SK-N-SH treated with all-trans-retinoic acid at 6 μM for 48 hours (cell line): Measurements from ENCODE around the gene SPTSSB.

Experiments used
- ATAC-seq: fragments of 200-7000 bp; cut with Tn5 transposase; 3 replicates; pipeline ENCODE4 v1.9.1; 2020; ENCODE audit warnings: mild to moderate bottlenecking, moderate library complexity
- ARNTL ChIP-seq: fragments of 450-650 bp; formaldehyde crosslinking; IDR thresholded peaks from 2 replicates; pipeline ENCODE4 v1.5.0; 2020; ENCODE audit warnings: low read depth, mild to moderate bottlenecking, moderate library complexity, borderline replicate concordance
- CSDC2 ChIP-seq: fragments of 250-450 bp; sonication (Bioruptor Pico); IDR thresholded peaks from 2 replicates; pipeline ENCODE4 v1.5.0; 2020; ENCODE audit warnings: mild to moderate bottlenecking, moderate library complexity
- ESRRG ChIP-seq: fragments of 250-450 bp; sonication (Bioruptor Pico); IDR thresholded peaks from 2 replicates; pipeline ENCODE4 v1.6.1; 2021; ENCODE audit warnings: mild to moderate bottlenecking
- GLIS3 ChIP-seq: fragments of 250-450 bp; sonication (Bioruptor Pico); IDR thresholded peaks from 2 replicates; pipeline ENCODE4 v1.5.0; 2020; ENCODE audit warnings: mild to moderate bottlenecking, moderate library complexity
- ISL1 ChIP-seq: fragments of 250-450 bp; sonication (Bioruptor Pico); IDR thresholded peaks from 2 replicates; pipeline ENCODE4 v2.1.2; 2022; ENCODE audit warnings: mild to moderate bottlenecking, moderate library complexity
- OSR1 ChIP-seq: fragments of 250-450 bp; sonication (Bioruptor Pico); IDR thresholded peaks from 2 replicates; pipeline ENCODE4 v1.8.0; 2022; ENCODE audit warnings: moderate library complexity, mild to moderate bottlenecking, inconsistent platforms
- RARB ChIP-seq: fragments of 250-450 bp; sonication (Bioruptor Pico); IDR thresholded peaks from 2 replicates; pipeline ENCODE4 v1.8.0; 2021; ENCODE audit warnings: mild to moderate bottlenecking, moderate library complexity
- SNAI2 ChIP-seq: fragments of 250-450 bp; sonication (Bioruptor Pico); IDR thresholded peaks from 2 replicates; pipeline ENCODE4 v1.5.0; 2020; ENCODE audit warnings: mild to moderate bottlenecking, moderate library complexity
- TCF4 ChIP-seq: fragments of 250-450 bp; sonication (Bioruptor Pico); IDR thresholded peaks from 2 replicates; pipeline ENCODE4 v1.8.0; 2021; ENCODE audit warnings: mild to moderate bottlenecking, moderate library complexity, borderline replicate concordance
- TOX ChIP-seq: fragments of 250-450 bp; sonication (Bioruptor Pico); IDR thresholded peaks from 2 replicates; pipeline ENCODE4 v1.8.0; 2021; ENCODE audit warnings: mild to moderate bottlenecking, moderate library complexity, borderline replicate concordance
- ZC3H10 ChIP-seq: fragments of 250-450 bp; sonication (Bioruptor Pico); IDR thresholded peaks from 2 replicates; pipeline ENCODE4 v1.5.1; 2021; ENCODE audit warnings: mild to moderate bottlenecking, moderate library complexity
- ZFP3 ChIP-seq: fragments of 250-450 bp; sonication (Bioruptor Pico); IDR thresholded peaks from 2 replicates; pipeline ENCODE4 v1.5.0; 2020; ENCODE audit warnings: mild to moderate bottlenecking, moderate library complexity
- ZFP30 ChIP-seq: fragments of 450-650 bp; formaldehyde crosslinking; IDR thresholded peaks from 2 replicates; pipeline ENCODE4 v1.5.0; 2022; ENCODE audit warnings: mild to moderate bottlenecking, moderate library complexity
- ZNF565 ChIP-seq: fragments of 450-650 bp; formaldehyde crosslinking; conservative IDR thresholded peaks from 2 replicates; pipeline ENCODE4 v1.5.0; 2020; ENCODE audit warnings: low read depth, mild to moderate bottlenecking, moderate library complexity
- ZNF70 ChIP-seq: fragments of 450-650 bp; formaldehyde crosslinking; IDR thresholded peaks from 2 replicates; pipeline ENCODE4 v1.5.0; 2020; ENCODE audit warnings: mild to moderate bottlenecking, moderate library complexity
- ZNF8 ChIP-seq: fragments of 450-650 bp; formaldehyde crosslinking; IDR thresholded peaks from 2 replicates; pipeline ENCODE4 v1.5.0; 2020; ENCODE audit warnings: mild to moderate bottlenecking, moderate library complexity
- TF ChIP-seq, protein P1 (sequence below): fragments of 250-450 bp; sonication (Bioruptor Pico); IDR thresholded peaks from 2 replicates; pipeline ENCODE4 v1.5.1; 2020; ENCODE audit warnings: low read depth, mild to moderate bottlenecking, moderate library complexity
- TF ChIP-seq, protein P2 (sequence below): fragments of 250-450 bp; sonication (Bioruptor Pico); IDR thresholded peaks from 2 replicates; pipeline ENCODE4 v1.8.0; 2021; ENCODE audit warnings: low read depth, mild to moderate bottlenecking, moderate library complexity, borderline replicate concordance
- TF ChIP-seq, protein P3 (sequence below): fragments of 250-450 bp; sonication (Bioruptor Pico); IDR thresholded peaks from 2 replicates; pipeline ENCODE4 v1.8.0; 2020; ENCODE audit warnings: mild to moderate bottlenecking, moderate library complexity, borderline replicate concordance
- TF ChIP-seq, protein P4 (sequence below): fragments of 250-450 bp; sonication (Bioruptor Pico); IDR thresholded peaks from 2 replicates; pipeline ENCODE4 v1.5.0; 2020; ENCODE audit warnings: mild to moderate bottlenecking, moderate library complexity
- TF ChIP-seq, protein P5 (sequence below): fragments of 250-450 bp; sonication (Bioruptor Pico); IDR thresholded peaks from 2 replicates; pipeline ENCODE4 v1.5.1; 2021; ENCODE audit warnings: mild to moderate bottlenecking, moderate library complexity

Gene SPTSSB

DNA sequence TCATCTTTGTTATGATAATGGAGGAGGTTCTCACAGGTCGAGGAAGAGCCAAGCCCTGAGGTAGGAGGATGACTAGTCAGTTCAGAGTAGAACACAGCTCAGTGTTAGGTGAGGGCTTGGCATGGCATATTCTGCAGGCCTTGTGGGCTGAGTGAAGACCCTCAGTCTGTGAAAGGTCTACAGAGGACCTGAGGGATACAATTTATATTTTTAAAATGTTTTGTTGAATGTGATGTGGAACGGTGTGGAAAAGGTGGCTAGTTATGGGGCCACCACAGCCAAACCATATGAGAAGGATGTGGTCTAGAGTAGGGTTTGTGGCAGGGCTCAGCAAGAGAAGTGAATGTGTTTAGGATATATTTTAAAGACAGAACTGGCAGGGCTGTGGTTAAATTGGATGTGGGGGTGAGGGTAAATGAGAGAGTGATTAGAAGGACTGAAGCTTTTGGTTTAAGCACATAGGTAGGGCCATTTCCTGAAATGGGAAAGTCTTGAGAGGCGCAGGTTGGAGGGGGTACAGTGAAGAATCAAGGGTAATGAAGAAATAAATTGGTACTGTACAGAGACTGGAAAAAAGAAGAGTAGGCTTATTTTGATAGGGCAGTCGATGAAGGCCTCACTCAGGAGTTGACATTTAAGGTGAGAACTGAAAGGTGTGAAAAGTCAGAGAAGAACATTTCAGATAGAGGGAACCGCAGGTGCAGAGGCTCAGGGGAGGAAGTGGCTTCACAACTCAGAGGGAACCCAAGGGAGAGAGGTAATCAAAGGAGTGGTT is 60.5 kb downstream of the SPTSSB start (continued):
- TF ChIP-seq ZFP3 (CRISPR knock-in tag) = no peak
- no peak for TF ChIP-seq ZNF565 (CRISPR knock-in tag)
- no peak for TF ChIP-seq OSR1 (CRISPR knock-in tag)
- TF ChIP-seq GLIS3 (CRISPR knock-in tag) = no peak
- TF ChIP-seq SNAI2 = no peak

DNA sequence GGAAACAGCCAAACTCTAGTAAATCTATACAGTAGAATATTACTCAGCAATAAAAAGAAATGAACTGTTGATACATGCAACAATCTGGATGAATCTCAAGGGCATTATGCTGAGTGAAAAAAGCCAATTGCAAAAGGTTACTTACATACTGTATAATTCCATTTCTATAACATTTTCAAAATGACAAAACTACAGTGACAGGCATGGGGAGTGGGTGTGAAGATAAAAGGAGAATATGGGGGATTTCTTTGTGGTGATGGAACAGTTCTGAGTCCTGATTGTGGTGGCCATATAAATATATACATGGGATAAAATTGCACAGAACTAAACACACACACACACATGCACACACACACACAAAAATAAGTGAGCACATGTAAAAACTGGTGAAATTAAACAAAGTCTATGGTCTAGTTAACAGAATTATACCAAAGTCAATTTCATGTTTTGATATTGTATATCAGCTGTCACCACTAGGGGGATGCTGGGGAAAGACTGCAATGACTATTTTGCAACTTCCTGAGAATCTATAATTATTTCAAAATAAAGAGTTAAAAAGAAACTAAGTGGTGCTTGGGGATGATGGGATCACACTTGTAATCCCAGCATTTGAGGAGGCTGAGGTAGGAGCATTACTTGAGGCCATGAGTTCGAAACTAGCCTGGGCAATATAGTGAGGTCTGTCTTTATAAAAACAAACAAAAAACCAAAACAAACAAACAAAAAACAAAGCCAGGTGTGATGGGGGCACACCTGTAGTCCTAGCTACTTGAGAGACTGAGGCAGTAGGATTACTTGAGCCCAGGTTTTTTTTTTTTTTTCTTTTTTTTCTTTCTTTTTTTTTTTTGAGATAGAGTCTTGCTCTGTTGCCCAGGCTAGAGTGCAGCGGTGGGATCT is 66.0 kb downstream of the SPTSSB start:
- TF ChIP-seq, protein P1, sequence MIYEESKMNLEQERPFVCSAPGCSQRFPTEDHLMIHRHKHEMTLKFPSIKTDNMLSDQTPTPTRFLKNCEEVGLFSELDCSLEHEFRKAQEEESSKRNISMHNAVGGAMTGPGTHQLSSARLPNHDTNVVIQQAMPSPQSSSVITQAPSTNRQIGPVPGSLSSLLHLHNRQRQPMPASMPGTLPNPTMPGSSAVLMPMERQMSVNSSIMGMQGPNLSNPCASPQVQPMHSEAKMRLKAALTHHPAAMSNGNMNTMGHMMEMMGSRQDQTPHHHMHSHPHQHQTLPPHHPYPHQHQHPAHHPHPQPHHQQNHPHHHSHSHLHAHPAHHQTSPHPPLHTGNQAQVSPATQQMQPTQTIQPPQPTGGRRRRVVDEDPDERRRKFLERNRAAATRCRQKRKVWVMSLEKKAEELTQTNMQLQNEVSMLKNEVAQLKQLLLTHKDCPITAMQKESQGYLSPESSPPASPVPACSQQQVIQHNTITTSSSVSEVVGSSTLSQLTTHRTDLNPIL (CRISPR knock-in tag) = no peak
- TF ChIP-seq, protein P2, sequence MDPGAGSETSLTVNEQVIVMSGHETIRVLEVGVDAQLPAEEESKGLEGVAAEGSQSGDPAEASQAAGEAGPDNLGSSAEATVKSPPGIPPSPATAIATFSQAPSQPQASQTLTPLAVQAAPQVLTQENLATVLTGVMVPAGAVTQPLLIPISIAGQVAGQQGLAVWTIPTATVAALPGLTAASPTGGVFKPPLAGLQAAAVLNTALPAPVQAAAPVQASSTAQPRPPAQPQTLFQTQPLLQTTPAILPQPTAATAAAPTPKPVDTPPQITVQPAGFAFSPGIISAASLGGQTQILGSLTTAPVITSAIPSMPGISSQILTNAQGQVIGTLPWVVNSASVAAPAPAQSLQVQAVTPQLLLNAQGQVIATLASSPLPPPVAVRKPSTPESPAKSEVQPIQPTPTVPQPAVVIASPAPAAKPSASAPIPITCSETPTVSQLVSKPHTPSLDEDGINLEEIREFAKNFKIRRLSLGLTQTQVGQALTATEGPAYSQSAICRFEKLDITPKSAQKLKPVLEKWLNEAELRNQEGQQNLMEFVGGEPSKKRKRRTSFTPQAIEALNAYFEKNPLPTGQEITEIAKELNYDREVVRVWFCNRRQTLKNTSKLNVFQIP (CRISPR knock-in tag) = no peak
- TF ChIP-seq TOX (CRISPR knock-in tag) (no peak), ZC3H10 (CRISPR knock-in tag) (no peak), ESRRG (CRISPR knock-in tag) (no peak), ISL1 (no peak), ZNF8 (CRISPR knock-in tag) (no peak), GLIS3 (CRISPR knock-in tag) (no peak), ZNF70 (no peak), ARNTL (CRISPR knock-in tag) (no peak), CSDC2 (CRISPR knock-in tag) (no peak), ZNF565 (CRISPR knock-in tag) (no peak), SNAI2 (no peak)
- TF ChIP-seq, protein P3, sequence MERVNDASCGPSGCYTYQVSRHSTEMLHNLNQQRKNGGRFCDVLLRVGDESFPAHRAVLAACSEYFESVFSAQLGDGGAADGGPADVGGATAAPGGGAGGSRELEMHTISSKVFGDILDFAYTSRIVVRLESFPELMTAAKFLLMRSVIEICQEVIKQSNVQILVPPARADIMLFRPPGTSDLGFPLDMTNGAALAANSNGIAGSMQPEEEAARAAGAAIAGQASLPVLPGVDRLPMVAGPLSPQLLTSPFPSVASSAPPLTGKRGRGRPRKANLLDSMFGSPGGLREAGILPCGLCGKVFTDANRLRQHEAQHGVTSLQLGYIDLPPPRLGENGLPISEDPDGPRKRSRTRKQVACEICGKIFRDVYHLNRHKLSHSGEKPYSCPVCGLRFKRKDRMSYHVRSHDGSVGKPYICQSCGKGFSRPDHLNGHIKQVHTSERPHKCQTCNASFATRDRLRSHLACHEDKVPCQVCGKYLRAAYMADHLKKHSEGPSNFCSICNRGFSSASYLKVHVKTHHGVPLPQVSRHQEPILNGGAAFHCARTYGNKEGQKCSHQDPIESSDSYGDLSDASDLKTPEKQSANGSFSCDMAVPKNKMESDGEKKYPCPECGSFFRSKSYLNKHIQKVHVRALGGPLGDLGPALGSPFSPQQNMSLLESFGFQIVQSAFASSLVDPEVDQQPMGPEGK (CRISPR knock-in tag) = no peak
- TF ChIP-seq, protein P4, sequence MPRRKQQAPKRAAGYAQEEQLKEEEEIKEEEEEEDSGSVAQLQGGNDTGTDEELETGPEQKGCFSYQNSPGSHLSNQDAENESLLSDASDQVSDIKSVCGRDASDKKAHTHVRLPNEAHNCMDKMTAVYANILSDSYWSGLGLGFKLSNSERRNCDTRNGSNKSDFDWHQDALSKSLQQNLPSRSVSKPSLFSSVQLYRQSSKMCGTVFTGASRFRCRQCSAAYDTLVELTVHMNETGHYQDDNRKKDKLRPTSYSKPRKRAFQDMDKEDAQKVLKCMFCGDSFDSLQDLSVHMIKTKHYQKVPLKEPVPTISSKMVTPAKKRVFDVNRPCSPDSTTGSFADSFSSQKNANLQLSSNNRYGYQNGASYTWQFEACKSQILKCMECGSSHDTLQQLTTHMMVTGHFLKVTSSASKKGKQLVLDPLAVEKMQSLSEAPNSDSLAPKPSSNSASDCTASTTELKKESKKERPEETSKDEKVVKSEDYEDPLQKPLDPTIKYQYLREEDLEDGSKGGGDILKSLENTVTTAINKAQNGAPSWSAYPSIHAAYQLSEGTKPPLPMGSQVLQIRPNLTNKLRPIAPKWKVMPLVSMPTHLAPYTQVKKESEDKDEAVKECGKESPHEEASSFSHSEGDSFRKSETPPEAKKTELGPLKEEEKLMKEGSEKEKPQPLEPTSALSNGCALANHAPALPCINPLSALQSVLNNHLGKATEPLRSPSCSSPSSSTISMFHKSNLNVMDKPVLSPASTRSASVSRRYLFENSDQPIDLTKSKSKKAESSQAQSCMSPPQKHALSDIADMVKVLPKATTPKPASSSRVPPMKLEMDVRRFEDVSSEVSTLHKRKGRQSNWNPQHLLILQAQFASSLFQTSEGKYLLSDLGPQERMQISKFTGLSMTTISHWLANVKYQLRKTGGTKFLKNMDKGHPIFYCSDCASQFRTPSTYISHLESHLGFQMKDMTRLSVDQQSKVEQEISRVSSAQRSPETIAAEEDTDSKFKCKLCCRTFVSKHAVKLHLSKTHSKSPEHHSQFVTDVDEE (CRISPR knock-in tag) = no peak
- no peak for ATAC-seq

DNA sequence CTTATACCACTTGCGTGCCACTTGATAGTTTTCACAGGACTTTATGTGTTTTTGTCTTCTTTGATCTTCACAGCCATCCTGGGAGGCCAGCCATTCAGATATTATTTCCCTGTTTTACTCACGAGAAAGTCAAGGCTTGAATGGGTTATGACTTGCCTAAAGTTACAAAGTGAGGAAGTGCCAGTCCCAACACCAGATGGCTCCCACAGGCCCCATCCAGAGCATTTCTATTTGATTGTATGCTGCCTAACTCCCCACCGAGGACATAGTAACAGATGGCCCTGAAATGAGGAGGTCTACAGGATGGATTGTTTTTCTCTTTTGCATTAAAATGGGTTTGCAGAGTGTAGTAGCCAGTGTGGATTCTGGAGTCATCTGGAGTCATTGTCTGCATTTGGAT is 74.5 kb downstream of the SPTSSB start:
- TF ChIP-seq ZNF565 (CRISPR knock-in tag) (no peak), TCF4 (CRISPR knock-in tag) (no peak), ISL1 (no peak), TOX (CRISPR knock-in tag) (no peak), RARB (CRISPR knock-in tag) (no peak), ZFP3 (CRISPR knock-in tag) (no peak), ZFP30 (CRISPR knock-in tag) (no peak), CSDC2 (CRISPR knock-in tag) (no peak), ARNTL (CRISPR knock-in tag) (no peak), GLIS3 (CRISPR knock-in tag) (no peak)
- TF ChIP-seq, protein P2 (CRISPR knock-in tag) = no peak
- TF ChIP-seq, protein P1 (CRISPR knock-in tag) = no peak
- TF ChIP-seq, protein P5, sequence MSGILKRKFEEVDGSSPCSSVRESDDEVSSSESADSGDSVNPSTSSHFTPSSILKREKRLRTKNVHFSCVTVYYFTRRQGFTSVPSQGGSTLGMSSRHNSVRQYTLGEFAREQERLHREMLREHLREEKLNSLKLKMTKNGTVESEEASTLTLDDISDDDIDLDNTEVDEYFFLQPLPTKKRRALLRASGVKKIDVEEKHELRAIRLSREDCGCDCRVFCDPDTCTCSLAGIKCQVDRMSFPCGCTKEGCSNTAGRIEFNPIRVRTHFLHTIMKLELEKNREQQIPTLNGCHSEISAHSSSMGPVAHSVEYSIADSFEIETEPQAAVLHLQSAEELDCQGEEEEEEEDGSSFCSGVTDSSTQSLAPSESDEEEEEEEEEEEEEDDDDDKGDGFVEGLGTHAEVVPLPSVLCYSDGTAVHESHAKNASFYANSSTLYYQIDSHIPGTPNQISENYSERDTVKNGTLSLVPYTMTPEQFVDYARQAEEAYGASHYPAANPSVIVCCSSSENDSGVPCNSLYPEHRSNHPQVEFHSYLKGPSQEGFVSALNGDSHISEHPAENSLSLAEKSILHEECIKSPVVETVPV (CRISPR knock-in tag) = no peak
- no peak for ATAC-seq
